ENCODE data around the gene RSPH4A.
"Not testable (repeated sequence)": the region's sequence is repeated elsewhere in the genome, so short reads cannot be mapped to it uniquely, and the experiment has no call there.

Gene RSPH4A

GRCh38 chr6:116625872-116626271 lies 9.6 kb downstream of the RSPH4A start:
- DNase-seq (ENCODE audit: low read depth in 1 of 2, low spot score in 1 of 2) = no peak

GRCh38 chr6:116629563-116629981 lies 13.3 kb downstream of the RSPH4A start:
- DNase-seq (ENCODE audit: low read depth in 1 of 2, low spot score in 1 of 2) = no peak

- DNase-seq (ENCODE audit: low read depth in 1 of 2, low spot score in 1 of 2) = no peak
These were observed 15.2 kb downstream of the RSPH4A start for GRCh38 chr6:116631379-116631990.

GRCh38 chr6:116633685-116634084 lies 17.4 kb downstream of the RSPH4A start:
- no peak for DNase-seq (ENCODE audit: low read depth in 1 of 2, low spot score in 1 of 2)

- DNase-seq (ENCODE audit: low read depth in 1 of 2, low spot score in 1 of 2) = no peak
These were observed 31.9 kb downstream of the RSPH4A start for GRCh38 chr6:116648156-116648555.

- no peak for DNase-seq (ENCODE audit: low read depth in 1 of 2, low spot score in 1 of 2)
These were observed 32.9 kb downstream of the RSPH4A start for GRCh38 chr6:116649129-116649528.

- DNase-seq (ENCODE audit: low read depth in 1 of 2, low spot score in 1 of 2) = no peak
These were observed 35.6 kb downstream of the RSPH4A start for GRCh38 chr6:116651916-116652315.

GRCh38 chr6:116661594-116661993 lies 45.3 kb downstream of the RSPH4A start:
- DNase-seq (ENCODE audit: low read depth in 1 of 2, low spot score in 1 of 2) = no peak

- no peak for DNase-seq (ENCODE audit: low read depth in 1 of 2, low spot score in 1 of 2)
These were observed 45.9 kb downstream of the RSPH4A start for GRCh38 chr6:116662202-116662601.

GRCh38 chr6:116663308-116663707 lies 47.0 kb downstream of the RSPH4A start:
- DNase-seq (ENCODE audit: low read depth in 1 of 2, low spot score in 1 of 2) = no peak

- DNase-seq (ENCODE audit: low read depth in 1 of 2, low spot score in 1 of 2) = not testable (repeated sequence)
These were observed 47.9 kb downstream of the RSPH4A start for GRCh38 chr6:116664169-116664568.

- DNase-seq (ENCODE audit: low read depth in 1 of 2, low spot score in 1 of 2) = no peak
These were observed 49.2 kb downstream of the RSPH4A start for GRCh38 chr6:116665464-116665863.

- no peak for DNase-seq (ENCODE audit: low read depth in 1 of 2, low spot score in 1 of 2)
These were observed 50.6 kb downstream of the RSPH4A start for GRCh38 chr6:116666869-116667268.

GRCh38 chr6:116667623-116668022 lies 51.3 kb downstream of the RSPH4A start:
- DNase-seq (ENCODE audit: low read depth in 1 of 2, low spot score in 1 of 2) = no peak

- no peak for DNase-seq (ENCODE audit: low read depth in 1 of 2, low spot score in 1 of 2)
These were observed 56.0 kb downstream of the RSPH4A start for GRCh38 chr6:116672306-116672705.

- no peak for DNase-seq (ENCODE audit: low read depth in 1 of 2, low spot score in 1 of 2)
These were observed 59.7 kb downstream of the RSPH4A start for GRCh38 chr6:116676021-116676420.

GRCh38 chr6:116680880-116681672 lies 64.8 kb downstream of the RSPH4A start, which contains the start of gene KPNA5:
Gene KPNA5, plus strand, starts transcription at chr6:116681211. Its CDS starts 124 bp downstream, at chr6:116681335.
- peak; percentile 80 to 82 for DNase-seq (ENCODE audit: low read depth in 1 of 2, low spot score in 1 of 2)

- peak in 1 of 2 donors; percentile 7 for DNase-seq (ENCODE audit: low read depth in 1 of 2, low spot score in 1 of 2)
These were observed 66.0 kb downstream of the RSPH4A start for GRCh38 chr6:116682334-116682712.

Measured in activated T-helper 1 cell treated with anti-CD3 and anti-CD28 coated beads, Interleukin-2, amount 50 U/mL, for 16 hours (primary cell).